Heart left ventricle (tissue), 16 donors: ENCODE measurements around the gene HMGA1. TPM values are rescaled to one million over a fixed set of nuclear protein-coding genes. Genes with fewer than 3 reads are reported as not detected.

Experiments
- ATAC-seq, 4 donors: fragments of 200-7000 bp; cut with Tn5 transposase; one replicate each; pipeline ENCODE4 v1.9.1; 2020 to 2022; ENCODE audit warnings: moderate library complexity in 4 of 4, mild to moderate bottlenecking in 3 of 4, moderate number of reproducible peaks in 1 of 4
- DNase-seq, 5 donors: peaks; one replicate each; pipeline ENCODE4 v3.0.0-alpha.2; 2020
- H3K27ac ChIP-seq, 12 donors: fragments of 200-600 bp; sonication (generic) in 4 of 12; one replicate each; pipeline versions ENCODE4 v1.5.0 to v1.8.0; 2016 to 2022; ENCODE audit warnings: mild to moderate bottlenecking in 2 of 12
- H3K27me3 ChIP-seq, 9 donors: fragments of 200-600 bp; sonication (generic) in 2 of 9; one replicate each; pipeline versions ENCODE4 v1.5.1 to v1.8.0; 2016 to 2022; ENCODE audit warnings: mild to moderate bottlenecking in 3 of 9
- H3K36me3 ChIP-seq, 9 donors: fragments of 200-600 bp; sonication (generic) in 2 of 9; one replicate each; pipeline versions ENCODE4 v1.5.0 to v1.8.0; 2018 to 2022; ENCODE audit warnings: mild to moderate bottlenecking in 2 of 9
- H3K4me1 ChIP-seq, 12 donors: fragments of 200-600 bp; sonication (generic) in 4 of 12; one replicate each; pipeline versions ENCODE4 v1.5.0 to v1.8.0; 2016 to 2022; ENCODE audit warnings: mild to moderate bottlenecking in 3 of 12
- H3K4me3 ChIP-seq, 12 donors: fragments of 200-600 bp; sonication (generic) in 4 of 12; one replicate each; pipeline versions ENCODE4 v1.5.0 to v1.8.0; 2017 to 2022; ENCODE audit warnings: mild to moderate bottlenecking in 9 of 12, moderate library complexity in 4 of 12
- H3K9me3 ChIP-seq, 12 donors: fragments of 200-600 bp; sonication (generic) in 4 of 12; one replicate each; pipeline versions ENCODE4 v1.5.0 to v1.8.0; 2016 to 2022; ENCODE audit warnings: mild to moderate bottlenecking in 1 of 12
- POLR2A ChIP-seq, 2 donors: fragments of 450-650 bp; IDR thresholded peaks; one replicate each; pipeline ENCODE4 v1.6.1; 2017; ENCODE audit warnings: antibody characterized with exemption in 2 of 2, mild to moderate bottlenecking in 2 of 2, moderate library complexity in 2 of 2
- WGBS, 4 donors: extraction: QIAGEN DNeasy Blood & Tissue Kit in 2 of 4; methylation state at CpG; one replicate each; pipeline versions ENCODE4 v1.1.5 to v1.1.7; 2013 to 2018; 5-methylcytosine and 5-hydroxymethylcytosine counted together
- intact Hi-C, 10 donors: fragments of 100-400 bp; cut with DNase I; formaldehyde crosslinking; loops; one replicate each; pipeline versions ENCODE4 v1.11.1 to v1.14.2; 2022
- polyA plus RNA-seq, 2 donors: library from polyadenylated mRNA; stranded (reverse); fragments of 200-250 nt; gene quantifications; one replicate each; pipeline ENCODE4 v1.2.3, GENCODE V29; 2013
- total RNA-seq, 9 donors: library from RNA; depleted of rRNA in 2 of 9; stranded (reverse); fragments of >200 nt in 2 of 9; fragmentation: NEBNext Ultra II Directional in 3 of 9; extraction: Animal tissue kit (Norgen Biotek cat#: 25700) in 3 of 9; gene quantifications; one replicate each; pipeline versions ENCODE4 v1.1.0 to v1.2.4, GENCODE V29; 2016 to 2023
- TF ChIP-seq, protein P1 (sequence below), 12 donors: fragments of 200-600 bp; sonication (generic) in 4 of 12; IDR thresholded peaks; one replicate each; pipeline versions ENCODE4 v1.5.0 to v1.8.0; 2018 to 2022; ENCODE audit warnings: antibody characterized with exemption in 12 of 12, mild to moderate bottlenecking in 5 of 12
- donor health status: ischemic (EF 13 %, LVEDD 7.1; RV severe dilation, severe dysfunction).
- donor health status: healthy with polysubstance abuse.
- donor health status: DM: no; HTN: yes; CAD: no.
- donor health status: DM: no; HTN: no; CAD: no.
- donor health status: ischemic (EF 25% LVEDD 6.9; RV normal size, moderate dysfunction).
- donor health status: ischemic (EF 25% LVEDD 5.7; RV mildly dilated, moderate dysfunction).
- donor health status: healthy.
- donor health status: DM: yes; HTN: yes; CAD: no.
- donor health status: ischemic (EF 35%, LVEDD 5.7; RV mildly dilated, moderate dysfunction).
- donor health status: nonischemic (EF 11% LVEDD 7.7; RV severe dilation, severe dysfunction).
- donor health status: DM: yes; HTN: yes; CAD: no.
- donor health status: PGD.
- donor health status: ischemic (EF 29% LVEDD 5.4; RV normal size, mild dysfunction).
- donor health status: nonischemic (EF 23%, LVEDD 6.1; RV moderate dilation, normal function).

Gene HMGA1
- total and polyA plus RNA-seq, 11 donors = 23.0 to 76.1 (median 44.8) TPM

DNA sequence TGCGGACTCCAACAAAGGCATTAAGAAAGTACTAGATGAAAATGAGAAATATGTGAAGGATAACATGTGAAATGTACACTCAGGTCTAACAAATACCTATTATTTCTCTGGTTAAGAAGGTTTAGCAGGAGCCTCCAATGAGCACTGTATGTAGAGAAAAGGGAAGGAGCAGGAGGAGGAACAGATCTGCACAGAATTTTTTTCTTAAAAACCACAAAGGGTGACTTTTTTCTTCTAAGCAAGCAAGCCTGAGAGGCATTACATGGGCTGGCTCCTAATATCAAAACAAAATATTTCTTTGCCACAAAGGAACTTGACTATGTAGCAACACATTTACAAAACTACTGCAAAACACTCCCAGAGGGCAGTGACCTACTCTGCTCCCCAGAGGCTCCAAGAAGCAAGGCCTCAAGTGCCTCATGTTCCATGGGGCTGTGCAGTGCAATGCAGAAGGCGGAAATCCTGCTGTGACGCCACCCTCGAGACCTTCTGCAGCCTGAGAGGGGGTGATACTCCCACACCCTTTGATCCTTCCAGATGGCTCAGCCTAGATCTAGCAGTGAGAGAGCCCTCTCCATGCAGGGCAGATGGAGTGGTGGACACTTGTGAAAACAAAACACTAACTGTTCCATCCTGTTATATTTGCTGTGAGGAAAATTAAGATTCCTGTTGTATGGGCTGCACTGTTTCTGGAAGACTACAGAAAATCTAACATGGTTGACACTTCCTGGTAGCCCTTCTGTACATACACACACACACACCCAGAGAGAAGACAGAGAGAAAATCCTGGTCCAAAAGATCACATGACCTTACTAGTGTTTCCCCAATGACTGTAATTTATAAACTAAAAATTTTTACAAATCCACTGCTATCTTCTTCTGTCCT, 48.1 kb downstream of the HMGA1 start:
- peaks cover 0 to 28% (median 10%) of the 10 kb centered on the region in 9 donors for H3K36me3 ChIP-seq
- TF ChIP-seq, protein P1, sequence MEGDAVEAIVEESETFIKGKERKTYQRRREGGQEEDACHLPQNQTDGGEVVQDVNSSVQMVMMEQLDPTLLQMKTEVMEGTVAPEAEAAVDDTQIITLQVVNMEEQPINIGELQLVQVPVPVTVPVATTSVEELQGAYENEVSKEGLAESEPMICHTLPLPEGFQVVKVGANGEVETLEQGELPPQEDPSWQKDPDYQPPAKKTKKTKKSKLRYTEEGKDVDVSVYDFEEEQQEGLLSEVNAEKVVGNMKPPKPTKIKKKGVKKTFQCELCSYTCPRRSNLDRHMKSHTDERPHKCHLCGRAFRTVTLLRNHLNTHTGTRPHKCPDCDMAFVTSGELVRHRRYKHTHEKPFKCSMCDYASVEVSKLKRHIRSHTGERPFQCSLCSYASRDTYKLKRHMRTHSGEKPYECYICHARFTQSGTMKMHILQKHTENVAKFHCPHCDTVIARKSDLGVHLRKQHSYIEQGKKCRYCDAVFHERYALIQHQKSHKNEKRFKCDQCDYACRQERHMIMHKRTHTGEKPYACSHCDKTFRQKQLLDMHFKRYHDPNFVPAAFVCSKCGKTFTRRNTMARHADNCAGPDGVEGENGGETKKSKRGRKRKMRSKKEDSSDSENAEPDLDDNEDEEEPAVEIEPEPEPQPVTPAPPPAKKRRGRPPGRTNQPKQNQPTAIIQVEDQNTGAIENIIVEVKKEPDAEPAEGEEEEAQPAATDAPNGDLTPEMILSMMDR (IDR thresholded peaks at IDR 0.05) = no peak
- no peak for TF ChIP-seq POLR2A (IDR thresholded peaks at IDR 0.05)
- no peaks in the 10 kb centered on the region for H3K9me3 ChIP-seq
- 62 to 70% (median 66%) methylated on average over 4 of the region's 4 CpGs for WGBS, 4 donors
- H3K4me1 ChIP-seq = peaks cover 9 to 82% (median 57%) of the 10 kb centered on the region in 12 donors
- no peaks in the 10 kb centered on the region for H3K27me3 ChIP-seq
- intact Hi-C loops = loop anchor here in 1 of 10 donors (10.0 kb wide), 1 partner anchor 110 kb away; the partner anchor contains the start of gene NUDT3
- H3K27ac ChIP-seq = peak overlapping the region in 11 of 12 donors; percentile 5 to 89 (median 45)
- ATAC-seq (peak; percentile 76 to 91 (median 86)), DNase-seq (peak; percentile 71 to 86 (median 79))
- H3K4me3 ChIP-seq = no peak overlapping the region

DNA sequence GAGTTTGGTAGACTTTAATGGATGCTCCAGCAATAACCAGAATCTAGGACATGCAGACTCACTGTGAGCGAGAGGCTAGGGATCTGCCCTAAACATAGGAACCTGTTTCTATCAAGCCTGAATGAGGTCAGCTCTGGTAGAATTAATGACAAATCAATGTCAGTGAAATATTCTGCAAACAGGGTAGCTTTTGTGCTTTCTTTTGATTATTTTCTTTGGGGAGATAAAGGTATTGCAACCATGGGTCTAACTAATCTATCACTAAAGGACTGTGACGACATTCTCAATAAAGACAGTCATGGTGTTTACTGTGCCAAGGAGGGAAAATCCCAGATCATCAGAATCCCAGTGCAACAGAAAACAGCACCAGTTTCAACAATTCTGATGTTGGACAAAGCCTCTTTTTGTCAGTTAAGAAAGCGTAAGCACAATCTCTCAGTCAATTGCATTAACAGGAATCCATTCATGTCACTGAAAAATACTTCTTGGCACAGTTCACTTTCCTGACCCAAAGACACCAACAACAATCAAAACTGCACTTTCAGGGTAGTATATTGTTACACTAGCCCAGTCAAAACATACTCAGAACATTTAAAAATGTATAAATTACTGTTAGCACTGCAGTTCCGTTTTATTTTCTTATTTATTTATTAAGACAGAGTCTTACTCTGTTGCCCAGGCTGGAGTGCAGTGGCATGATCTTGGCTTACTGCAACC, 48.9 kb downstream of the HMGA1 start:
- intact Hi-C loops = loop anchor here in 1 of 10 donors (10.0 kb wide), 1 partner anchor 109 kb away; the partner anchor contains the start of gene NUDT3
- WGBS, 4 donors = 59 to 72% (median 67%) methylated on average over 4 of the region's 4 CpGs
- TF ChIP-seq POLR2A (IDR thresholded peaks at IDR 0.05) = no peak
- TF ChIP-seq, protein P1 (IDR thresholded peaks at IDR 0.05) = no peak
- Histone ChIP-seq H3K4me3 (no peak overlapping the region), H3K27me3 (no peaks in the 10 kb centered on the region), H3K36me3 (peaks cover 0 to 24% (median 10%) of the 10 kb centered on the region in 9 donors), H3K4me1 (peaks cover 9 to 84% (median 55%) of the 10 kb centered on the region in 12 donors), H3K27ac (peak overlapping the region in 11 of 12 donors; percentile 5 to 89 (median 45)), H3K9me3 (no peaks in the 10 kb centered on the region)
- DNase-seq = no peak
- ATAC-seq = no peak

- H3K27ac ChIP-seq = peak overlapping the region in 11 of 12 donors; percentile 1 to 65 (median 31)
- no peaks in the 10 kb centered on the region for H3K27me3 ChIP-seq
- DNase-seq = no peak
- no peak for TF ChIP-seq POLR2A (IDR thresholded peaks at IDR 0.05)
- TF ChIP-seq, protein P1 (IDR thresholded peaks at IDR 0.05) = no peak
- H3K4me1 ChIP-seq = peaks cover 9 to 61% (median 48%) of the 10 kb centered on the region in 12 donors
- 29 to 39% (median 33%) methylated on average over 5 of the region's 5 CpGs for WGBS, 4 donors
- ATAC-seq = no peak
- no peaks in the 10 kb centered on the region for H3K9me3 ChIP-seq
- no peak overlapping the region for H3K4me3 ChIP-seq
- peaks cover 0 to 47% (median 31%) of the 10 kb centered on the region in 9 donors for H3K36me3 ChIP-seq
- intact Hi-C loops = loop anchor here in 1 of 10 donors (10.0 kb wide), 1 partner anchor 106 kb away; the partner anchor contains the start of gene NUDT3
These were observed 51.9 kb downstream of the HMGA1 start for GRCh38 chr6:34288581-34288980.
